ENCODE measurements around the gene KYNU.

DNA sequence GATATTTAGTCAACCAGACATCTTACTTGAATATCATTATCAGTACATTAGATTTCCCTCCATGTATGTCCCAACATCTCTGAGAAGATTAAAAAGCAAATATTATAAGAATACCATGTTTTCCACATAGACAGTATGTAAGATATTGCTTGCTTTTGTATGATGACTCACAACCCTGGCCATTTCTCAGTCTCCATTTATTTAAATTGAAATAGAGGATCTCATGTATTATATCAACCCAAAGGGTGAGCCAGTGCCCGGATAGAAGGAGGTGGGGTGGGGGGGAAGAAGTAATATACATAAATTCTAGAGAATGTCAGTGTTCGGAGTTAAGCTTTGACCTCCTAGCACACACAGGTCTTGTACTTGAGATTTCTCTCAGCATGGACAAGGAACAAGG lies 109.6 kb downstream of the KYNU start:
- no peak for TF ChIP-seq EZH2phosphoT487 (IDR thresholded peaks at IDR 0.05; ENCODE audit: insufficient read depth, low read depth)
- TF ChIP-seq EZH2 (IDR thresholded peaks at IDR 0.05; ENCODE audit: insufficient read depth, poor library complexity, severe bottlenecking) = no peak
